K562 (cell line): ENCODE data around the gene GJA9. TPM values are rescaled to one million over a fixed set of nuclear protein-coding genes. Genes with fewer than 3 reads are reported as not detected.

Experiments used
- BCL6 ChIP-seq: fragments of 250-450 bp; sonication (Bioruptor Pico); IDR thresholded peaks from 2 replicates; pipeline ENCODE4 v1.4.0; 2020
- C11orf30 ChIP-seq: fragments of 450-650 bp; IDR thresholded peaks from 2 replicates; pipeline ENCODE4 v1.6.1; 2016; ENCODE audit warnings: low read depth, mild to moderate bottlenecking
- CBX1 ChIP-seq: sonication (generic); IDR thresholded peaks from 2 replicates; pipeline ENCODE4 v1.6.1; 2016; ENCODE audit warnings: antibody characterized with exemption, low read depth, mild to moderate bottlenecking
- CEBPG ChIP-seq, 3 experiments: fragments of 200-800 bp in 1 of 3; sonication (Bioruptor generic) in 1 of 3; sonication (generic) in 1 of 3; formaldehyde crosslinking in 1 of 3; IDR thresholded peaks in 2 of 3; conservative IDR thresholded peaks in 1 of 3; 2 replicates each; pipeline versions ENCODE4 v1.6.1 to v1.8.0; 2016 to 2022; ENCODE audit warnings: missing compliant biosample characterization in 2 of 3, missing genetic modification characterization in 2 of 3, mild to moderate bottlenecking in 1 of 3, missing genetic modification reagents in 1 of 3
- CREB1 ChIP-seq, 2 experiments: sonication (generic) in 1 of 2; formaldehyde crosslinking in 1 of 2; IDR thresholded peaks; 2 replicates each; pipeline versions ENCODE4 v1.6.1 to v1.8.0; 2012 to 2022; ENCODE audit warnings: inconsistent platforms in 1 of 2, mild to moderate bottlenecking in 1 of 2, missing genetic modification reagents in 1 of 2, moderate library complexity in 1 of 2
- CREM ChIP-seq: IDR thresholded peaks from 2 replicates; pipeline ENCODE4 v1.6.1; 2014; ENCODE audit warnings: antibody characterized with exemption, low read depth
- CSDE1 ChIP-seq, 2 experiments: fragments of 450-650 bp; IDR thresholded peaks; 2 replicates each; pipeline ENCODE4 v1.6.1; 2016; ENCODE audit warnings: mild to moderate bottlenecking in 1 of 2
- CTBP1 ChIP-seq: fragments of 450-650 bp; IDR thresholded peaks from 2 replicates; pipeline ENCODE4 v1.6.1; 2016; ENCODE audit warnings: borderline replicate concordance
- E2F6 ChIP-seq, 2 experiments: IDR thresholded peaks; 2 replicates each; pipeline ENCODE4 v1.6.1; 2011; ENCODE audit warnings: borderline replicate concordance in 1 of 2, control low read depth in 1 of 2, low read depth in 1 of 2, low read length in 1 of 2, mild to moderate bottlenecking in 1 of 2, mixed read lengths in 1 of 2, moderate library complexity in 1 of 2; ENCODE audit not compliant: insufficient read depth in 1 of 2, insufficient read length in 1 of 2, poor library complexity in 1 of 2, severe bottlenecking in 1 of 2; ENCODE audit errors: extremely low read depth in 1 of 2
- FOXA3 ChIP-seq, 2 experiments: fragments of 450-650 bp in 1 of 2; sonication (generic) in 1 of 2; formaldehyde crosslinking; IDR thresholded peaks in 1 of 2; conservative IDR thresholded peaks in 1 of 2; 2 replicates each; pipeline versions ENCODE4 v1.4.0 to v1.8.0; 2020 to 2022; ENCODE audit warnings: mild to moderate bottlenecking in 2 of 2, missing genetic modification reagents in 1 of 2
- JUND ChIP-seq, 2 experiments: IDR thresholded peaks; 2 replicates in 1 of 2; 3 replicates in 1 of 2; pipeline ENCODE4 v1.6.1; 2011; ENCODE audit warnings: borderline replicate concordance in 2 of 2, low read depth in 2 of 2, low read length in 2 of 2, improper control_type of control experiment in 1 of 2, missing biosample characterization in 1 of 2, missing genetic modification characterization in 1 of 2, missing genetic modification reagents in 1 of 2
- PHF8 ChIP-seq: fragments of 200-600 bp; sonication (generic); IDR thresholded peaks from 2 replicates; pipeline ENCODE4 v1.6.1; 2012; ENCODE audit warnings: mixed run types, mild to moderate bottlenecking, inconsistent platforms, low read length, moderate library complexity, borderline replicate concordance
- POLR2AphosphoS2 ChIP-seq: IDR thresholded peaks from 2 replicates; pipeline ENCODE4 v1.6.1; 2012; ENCODE audit warnings: low read length, improper control_type of control experiment
- PURB ChIP-seq: sonication (generic); formaldehyde crosslinking; IDR thresholded peaks from 2 replicates; pipeline ENCODE4 v1.9.0; 2021; ENCODE audit warnings: low read depth, mild to moderate bottlenecking, missing genetic modification reagents
- RAD51 ChIP-seq: fragments of 450-650 bp; IDR thresholded peaks from 2 replicates; pipeline ENCODE4 v1.7.1; 2016; ENCODE audit warnings: low read depth, mild to moderate bottlenecking, borderline replicate concordance
- RNF2 ChIP-seq: sonication (generic); IDR thresholded peaks from 2 replicates; pipeline ENCODE4 v1.6.1; 2016
- SIRT6 ChIP-seq: IDR thresholded peaks from one replicate; pipeline ENCODE4 v1.6.1; 2012; ENCODE audit warnings: low read depth, mild to moderate bottlenecking, control low read depth, inconsistent platforms, low read length, moderate library complexity
- SPI1 ChIP-seq: IDR thresholded peaks from 2 replicates; pipeline ENCODE4 v1.6.1; 2011; ENCODE audit warnings: low read depth, low read length, control low read depth, borderline replicate concordance
- TAF7 ChIP-seq: fragments of 450-650 bp; IDR thresholded peaks from 2 replicates; pipeline ENCODE4 v1.6.1; 2016; ENCODE audit warnings: missing genetic modification characterization, missing compliant biosample characterization
- ZC3H8 ChIP-seq: fragments of 450-650 bp; IDR thresholded peaks from 2 replicates; pipeline ENCODE4 v1.6.1; 2017
- ZFX ChIP-seq: sonication (generic); formaldehyde crosslinking; IDR thresholded peaks from 2 replicates; pipeline ENCODE4 v1.8.0; 2022; ENCODE audit warnings: mild to moderate bottlenecking, missing genetic modification reagents, moderate library complexity
- ZKSCAN1 ChIP-seq: fragments of 150-350 bp; IDR thresholded peaks from 2 replicates; pipeline ENCODE4 v1.6.1; 2016; ENCODE audit warnings: low read depth, low read length
- ZNF24 ChIP-seq: fragments of 450-650 bp; IDR thresholded peaks from 2 replicates; pipeline ENCODE4 v1.6.1; 2016
- ZNF449 ChIP-seq: fragments of 250-450 bp; sonication (Bioruptor Pico); IDR thresholded peaks from 2 replicates; pipeline ENCODE4 v1.8.0; 2022; ENCODE audit warnings: moderate library complexity, mild to moderate bottlenecking, inconsistent platforms
- polyA plus RNA-seq, 8 experiments: library from polyadenylated mRNA; depleted of rRNA in 4 of 8; stranded (reverse) in 5 of 8; unstranded in 3 of 8; fragments of >200 nt; fragmentation: Nextera tagmentation in 2 of 8; fragmentation: Illumina TruSeq in 1 of 8; extraction: Ambion mirVana in 2 of 8; extraction: Trizol in 1 of 8; gene quantifications; 2 replicates each; pipeline versions ENCODE4 v1.2.1 to v1.2.3, GENCODE V29; 2011 to 2014; ENCODE audit warnings: inconsistent platforms in 1 of 8, missing spikeins in 1 of 8
- total RNA-seq, 7 experiments: library from RNA; depleted of rRNA in 6 of 7; stranded (reverse); fragments of >200 nt in 6 of 7; fragmentation: Illumina TruSeq in 2 of 7; extraction: Trizol in 2 of 7; gene quantifications; 2 replicates each; pipeline versions ENCODE4 v1.2.1 to v1.2.3, GENCODE V29; 2011 to 2021; ENCODE audit warnings: low replicate concordance in 1 of 7

GJA9 gene
- total and polyA plus RNA-seq, 9 of the 15 experiments (the other 6 are each of a cell fraction or from before 2014, with no cell fraction given): not detected

GRCh38 chr1:38859561-38860453, 21.6 kb downstream of the GJA9 start, which contains the start of gene RRAGC (continued):
- TF ChIP-seq RNF2: peak; percentile 52; the same call in 1 of the 2 replicates
- no peak for TF ChIP-seq PURB (CRISPR knock-in tag)
- 0 out of 2 replicates have a peak, but pooled peaks have one; percentile 2 for TF ChIP-seq ZKSCAN1
- no peak for TF ChIP-seq SIRT6
- TF ChIP-seq TAF7 (tag): no peak
- TF ChIP-seq CEBPG (CRISPR knock-in tag; IDR thresholded peaks at IDR 0.05): 0 out of 2 replicates have a peak, but pooled peaks have one; percentile 13
- no peak for TF ChIP-seq CEBPG (tag; conservative IDR thresholded peaks at IDR 0.05 in 1 of 2, IDR thresholded peaks at IDR 0.05 in 1 of 2)
- TF ChIP-seq CSDE1 (IDR thresholded peaks at IDR 0.05): no peak
- peak; percentile 80 for TF ChIP-seq CREM
- no peak for TF ChIP-seq SPI1
- TF ChIP-seq CTBP1: peak; percentile 86
- TF ChIP-seq ZNF24: 0 out of 2 replicates have a peak, but pooled peaks have one; percentile 29
- TF ChIP-seq BCL6 (CRISPR knock-in tag): no peak
- peak; percentile 100 for TF ChIP-seq RAD51
- TF ChIP-seq POLR2AphosphoS2: no peak
- peak; percentile 70; the same call in 1 of the 2 replicates for TF ChIP-seq PHF8
- TF ChIP-seq ZC3H8: no peak
- no peak for TF ChIP-seq ZNF449 (CRISPR knock-in tag)
- TF ChIP-seq FOXA3 (CRISPR knock-in tag; conservative IDR thresholded peaks at IDR 0.05 in 1 of 2, IDR thresholded peaks at IDR 0.05 in 1 of 2): peak in 1 of 2 experiments; percentile 67; a peak in 1 of 4 replicates
- peak; percentile 80 for TF ChIP-seq C11orf30
- peak; percentile 63 for TF ChIP-seq JUND (IDR thresholded peaks at IDR 0.05; ENCODE audit: borderline replicate concordance, low read depth, low read length)
- peak; percentile 32; the same call in 1 of the 3 replicates for TF ChIP-seq JUND (tag; IDR thresholded peaks at IDR 0.05; ENCODE audit: borderline replicate concordance, low read depth, low read length)
- TF ChIP-seq CREB1 (IDR thresholded peaks at IDR 0.05): no peak
- TF ChIP-seq CREB1 (CRISPR knock-in tag; IDR thresholded peaks at IDR 0.05): peak; percentile 54; the same call in 1 of the 2 replicates
- peak; percentile 84 for TF ChIP-seq ZFX
- TF ChIP-seq E2F6 (IDR thresholded peaks at IDR 0.05; ENCODE audit: borderline replicate concordance in 1 of 2, extremely low read depth in 1 of 2, insufficient read depth in 1 of 2, insufficient read length in 1 of 2, low read depth in 1 of 2, low read length in 1 of 2, poor library complexity in 1 of 2, severe bottlenecking in 1 of 2): peak; percentile 49 to 83
- peak; percentile 77; the same call in 1 of the 2 replicates for TF ChIP-seq CBX1
